ENCODE results near the gene GPATCH4.
"Not testable (repeated sequence)": the region's sequence is repeated elsewhere in the genome, so short reads cannot be mapped to it uniquely, and the experiment has no call there.

The GPATCH4 gene

GRCh38 chr1:156595016-156595415, 6.3 kb downstream of the GPATCH4 start:
- DNase-seq (ENCODE audit: low read depth): no peak

GRCh38 chr1:156594190-156594589, 7.1 kb downstream of the GPATCH4 start:
- no peak for DNase-seq (ENCODE audit: low read depth)

- no peak for DNase-seq (ENCODE audit: low read depth)
Observed at GRCh38 chr1:156593661-156593989, 7.7 kb downstream of the GPATCH4 start.

- DNase-seq (ENCODE audit: low read depth): no peak
Observed at GRCh38 chr1:156592910-156593660, 8.2 kb downstream of the GPATCH4 start.

DNA sequence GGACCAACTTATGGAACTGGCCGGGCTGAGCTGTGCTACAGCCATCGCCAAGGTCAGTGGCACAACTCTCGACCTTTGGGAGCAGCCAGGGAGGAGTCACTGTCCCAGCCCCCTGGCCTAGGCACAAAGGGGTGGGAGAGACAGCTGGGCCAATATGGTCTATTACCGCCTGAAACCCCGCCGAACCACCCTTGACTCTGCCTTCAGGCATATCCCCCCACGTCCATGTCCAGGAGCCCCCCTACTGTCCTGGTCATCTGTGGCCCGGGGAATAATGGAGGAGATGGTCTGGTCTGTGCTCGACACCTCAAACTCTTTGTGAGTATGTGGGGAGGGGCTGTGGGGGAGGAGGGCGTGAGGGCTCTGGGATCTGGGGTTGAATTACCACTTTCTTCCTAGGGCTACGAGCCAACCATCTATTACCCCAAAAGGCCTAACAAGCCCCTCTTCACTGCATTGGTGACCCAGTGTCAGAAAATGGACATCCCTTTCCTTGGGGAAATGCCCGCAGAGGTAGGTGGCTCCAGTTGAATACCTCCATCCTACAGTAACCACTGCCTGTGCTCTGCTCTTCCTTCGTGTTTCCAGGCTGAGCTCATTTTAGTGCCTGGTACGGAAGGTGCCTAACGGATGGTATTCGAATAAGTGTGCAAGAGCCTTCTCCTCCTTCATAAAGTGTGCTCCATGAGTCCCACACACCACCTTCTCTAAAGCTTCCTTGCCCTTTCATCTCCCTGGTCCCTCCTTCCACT, 8.9 kb downstream of the GPATCH4 start:
- no peak for DNase-seq (ENCODE audit: low read depth)

DNA sequence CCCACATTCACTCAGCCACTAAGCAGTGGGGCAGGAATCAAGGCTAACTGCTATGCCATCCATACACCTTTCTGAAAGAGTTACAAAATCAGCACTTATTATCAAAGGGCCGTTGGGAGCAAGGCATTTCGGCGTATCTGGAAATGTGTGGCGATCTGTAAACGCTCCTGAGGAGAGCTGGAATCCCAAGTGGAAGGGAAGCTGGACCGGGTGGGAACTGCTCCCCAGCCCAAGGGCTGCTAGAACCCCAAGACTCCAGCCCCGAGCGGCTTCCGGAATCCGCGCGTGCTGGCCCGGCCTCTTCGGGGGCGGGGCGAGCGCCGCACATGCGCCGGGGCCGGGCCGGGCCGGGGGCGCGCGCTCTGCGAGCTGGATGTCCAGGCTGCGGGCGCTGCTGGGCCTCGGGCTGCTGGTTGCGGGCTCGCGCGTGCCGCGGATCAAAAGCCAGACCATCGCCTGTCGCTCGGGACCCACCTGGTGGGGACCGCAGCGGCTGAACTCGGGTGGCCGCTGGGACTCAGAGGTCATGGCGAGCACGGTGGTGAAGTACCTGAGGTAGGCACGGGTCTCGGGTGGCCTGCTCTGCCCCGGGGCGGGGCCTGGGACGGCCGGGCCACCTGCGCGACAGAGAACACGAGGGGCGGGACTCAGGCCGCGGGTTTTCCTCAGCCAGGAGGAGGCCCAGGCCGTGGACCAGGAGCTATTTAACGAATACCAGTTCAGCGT, 9.7 kb downstream of the GPATCH4 start, which contains the start of gene NAXE:
NAXE (plus strand) TSS at position 345 of the 726 bp plus-strand sequence; CDS start at position 374, 29 bp downstream.
- DNase-seq (ENCODE audit: low read depth): peak; percentile 50

DNA sequence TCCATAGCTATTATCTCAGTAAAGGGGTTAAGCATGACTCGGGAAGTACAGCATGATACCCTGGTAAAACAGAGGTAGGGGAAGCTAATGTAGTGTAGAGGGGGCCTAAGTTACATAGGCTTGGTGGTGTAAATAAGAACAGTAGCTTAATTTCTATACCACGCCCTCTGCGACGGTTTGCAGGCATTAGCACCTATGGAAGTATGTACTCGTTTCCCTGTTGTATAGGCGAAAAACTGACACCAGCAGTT, 10.2 kb downstream of the GPATCH4 start:
- no peak for DNase-seq (ENCODE audit: low read depth)

DNA sequence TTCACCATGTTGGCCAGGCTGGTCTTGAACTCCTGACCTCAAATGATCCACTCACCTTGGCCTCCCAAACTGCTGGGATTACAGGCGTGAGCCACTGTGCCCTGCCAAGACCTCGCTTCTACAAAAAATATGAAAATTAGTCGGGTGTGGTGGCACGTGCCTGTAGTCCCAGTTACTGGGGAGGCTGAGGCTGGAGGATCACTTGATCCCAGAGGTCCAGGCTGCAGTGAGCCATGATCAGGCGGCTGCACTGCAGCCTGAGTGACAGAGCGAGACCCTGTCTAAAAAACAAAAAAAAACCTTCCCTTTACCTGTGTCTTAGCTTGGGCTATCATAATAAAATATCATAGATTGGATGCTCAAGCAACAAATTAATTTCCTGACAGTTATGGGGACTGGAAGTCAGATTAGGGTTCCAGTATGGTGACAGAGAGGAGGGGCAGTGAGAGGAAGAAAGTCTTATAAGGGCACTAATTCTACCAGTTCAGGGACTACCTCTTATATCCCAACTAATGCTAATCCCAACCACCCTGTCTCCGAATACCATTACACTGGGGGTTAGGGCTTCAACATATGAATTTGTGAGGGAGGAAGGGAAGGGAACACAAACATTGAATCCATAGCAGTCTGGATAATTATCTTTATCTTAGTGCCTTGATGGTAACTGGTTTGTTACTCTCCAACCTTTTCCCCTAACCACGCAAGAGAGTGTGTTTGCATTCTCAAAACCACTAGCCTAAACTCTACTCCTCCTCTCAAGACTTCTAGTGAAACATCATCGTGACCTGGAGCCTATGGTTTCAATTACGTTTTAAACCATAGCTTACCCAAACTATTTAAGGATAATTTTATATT, 10.7 kb downstream of the GPATCH4 start:
- no peak for DNase-seq (ENCODE audit: low read depth)

GRCh38 chr1:156589546-156589945, 11.7 kb downstream of the GPATCH4 start:
- DNase-seq (ENCODE audit: low read depth): no peak

DNA sequence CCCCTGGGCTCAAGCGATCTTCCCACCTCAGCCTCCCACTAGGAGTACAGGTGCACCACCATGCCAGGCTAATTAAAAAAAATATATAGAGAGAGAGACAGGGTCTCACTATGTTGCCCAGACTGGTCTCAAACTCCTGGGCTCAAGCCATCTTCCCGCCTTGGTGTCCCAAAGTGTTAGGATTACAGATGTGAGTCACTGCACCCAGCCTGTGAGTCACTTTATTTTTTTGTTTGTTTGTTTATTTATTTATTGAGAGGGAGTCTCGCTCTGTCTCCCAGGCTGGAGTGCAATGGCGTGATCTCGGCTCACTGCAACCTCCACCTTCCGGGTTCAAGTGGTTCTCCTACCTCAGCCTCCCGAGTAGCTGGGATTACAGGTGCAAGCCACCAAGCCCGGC, 13.4 kb downstream of the GPATCH4 start:
- not testable (repeated sequence) for DNase-seq (ENCODE audit: low read depth)

DNA sequence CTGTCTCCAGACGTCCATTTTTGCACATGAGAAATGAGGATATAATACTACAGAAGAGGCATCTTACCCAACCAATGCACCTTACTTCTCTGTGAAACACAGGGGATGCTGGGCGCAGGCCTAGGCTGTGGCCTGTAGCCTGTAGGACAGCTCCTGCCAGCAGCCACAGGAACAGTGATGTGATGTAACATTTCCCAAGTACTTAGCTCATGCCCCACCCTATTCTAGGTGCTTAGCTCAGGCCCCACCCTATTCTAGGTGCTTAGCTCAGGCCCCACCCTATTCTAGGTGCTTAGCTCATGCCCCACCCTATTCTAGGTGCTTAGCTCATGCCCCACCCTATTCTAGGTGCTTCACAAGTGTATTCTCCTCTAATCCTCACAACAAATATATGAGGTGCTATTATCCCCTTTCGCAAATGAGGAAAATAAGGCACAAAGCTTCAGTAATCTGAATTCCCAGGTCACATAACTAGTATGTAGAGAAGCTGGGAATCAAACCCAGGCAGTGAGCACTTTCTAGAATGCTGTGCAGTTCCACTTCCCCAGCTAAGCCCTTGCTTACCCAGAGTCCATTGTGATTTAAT, 14.3 kb downstream of the GPATCH4 start:
- DNase-seq (ENCODE audit: low read depth): no peak

DNA sequence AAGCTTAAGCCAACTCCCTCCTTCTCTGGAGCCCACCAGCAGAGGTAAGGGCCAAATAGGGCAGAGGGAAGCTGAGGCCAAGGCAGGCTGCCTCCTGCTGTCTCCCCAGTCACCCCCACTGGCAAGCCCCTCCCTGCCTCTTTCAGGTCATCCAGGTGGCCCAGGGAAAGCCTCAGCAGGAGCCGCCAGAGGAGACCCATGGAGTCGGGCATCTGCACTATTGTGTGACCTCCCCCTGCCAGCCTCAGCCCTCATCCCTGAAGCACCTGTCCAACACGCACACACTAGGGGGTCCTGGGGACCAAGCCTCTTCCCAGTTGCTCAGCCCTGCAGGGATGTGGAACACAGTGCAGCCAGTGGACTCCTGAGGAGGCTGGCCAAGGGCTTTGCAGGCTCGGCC, 15.0 kb downstream of the GPATCH4 start:
- DNase-seq (ENCODE audit: low read depth): no peak

DNA sequence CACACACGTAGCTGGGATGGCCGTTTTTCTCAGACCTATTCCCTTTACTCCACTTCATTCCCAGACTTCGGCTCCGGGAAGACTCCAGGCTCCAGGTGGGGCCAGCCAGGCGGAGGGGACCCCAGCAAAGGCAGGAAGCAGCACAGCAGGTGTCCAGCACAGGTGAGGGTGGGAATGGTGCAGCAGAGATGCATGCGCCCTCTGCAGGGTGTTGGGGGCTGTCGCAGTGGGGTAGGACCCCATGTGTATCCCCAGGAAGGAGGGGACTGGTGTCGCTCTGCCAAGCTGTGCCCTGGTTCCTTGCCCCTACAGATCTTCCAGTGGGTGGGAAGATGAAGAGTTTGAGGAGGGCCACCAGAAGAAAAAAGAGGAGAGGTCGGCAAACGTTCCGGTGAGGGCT, 16.5 kb downstream of the GPATCH4 start:
- no peak for DNase-seq (ENCODE audit: low read depth)

DNA sequence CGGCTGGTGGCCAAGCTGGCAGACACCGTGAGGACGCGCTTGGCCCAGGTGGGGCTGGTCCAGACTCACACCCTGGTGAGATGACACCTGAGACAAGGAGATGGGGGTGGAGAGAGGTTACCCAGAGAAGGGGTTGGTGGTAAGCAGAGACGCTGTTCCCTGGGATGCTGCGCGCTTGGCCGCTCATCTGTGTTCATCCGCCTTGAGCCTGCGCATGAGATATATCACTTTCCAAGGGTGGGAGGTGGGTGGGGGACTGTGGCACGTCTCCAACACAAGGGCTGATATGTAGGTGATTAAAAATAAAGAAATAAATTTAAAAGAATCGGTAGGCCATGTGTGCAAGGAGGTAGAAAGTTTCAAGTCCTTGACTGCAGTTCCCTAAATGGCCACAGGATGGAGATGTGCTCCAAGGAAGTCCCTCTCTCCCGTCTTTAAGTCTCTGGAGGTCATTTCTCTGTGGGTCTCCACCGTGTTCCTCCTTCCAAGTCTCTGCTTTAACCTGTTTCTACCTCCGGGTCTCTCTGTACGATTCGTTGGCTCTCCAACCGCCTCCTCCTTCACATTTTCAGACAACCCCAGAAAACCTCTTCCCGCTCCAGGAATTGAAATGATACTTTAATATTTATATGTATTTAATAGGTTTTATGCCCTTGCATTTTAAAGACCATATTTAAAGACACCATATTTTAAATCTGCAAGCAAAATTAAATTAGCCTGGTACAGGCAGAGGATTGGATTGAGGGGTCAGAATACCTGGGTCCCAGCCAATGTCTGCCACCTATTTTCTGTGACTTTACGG, 17.3 kb downstream of the GPATCH4 start:
- peak; percentile 35 for DNase-seq (ENCODE audit: low read depth)

GRCh38 chr1:156582388-156583017, 18.8 kb downstream of the GPATCH4 start:
- no peak for DNase-seq (ENCODE audit: low read depth)

- no peak for DNase-seq (ENCODE audit: low read depth)
Observed at GRCh38 chr1:156581661-156582387, 19.5 kb downstream of the GPATCH4 start.

- DNase-seq (ENCODE audit: low read depth): no peak
Observed at GRCh38 chr1:156579472-156579871, 21.8 kb downstream of the GPATCH4 start, which contains the start of gene TTC24. Gene TTC24 (plus strand): TSS chr1:156579723. CDS start chr1:156581365, 1,642 bp downstream.

DNA sequence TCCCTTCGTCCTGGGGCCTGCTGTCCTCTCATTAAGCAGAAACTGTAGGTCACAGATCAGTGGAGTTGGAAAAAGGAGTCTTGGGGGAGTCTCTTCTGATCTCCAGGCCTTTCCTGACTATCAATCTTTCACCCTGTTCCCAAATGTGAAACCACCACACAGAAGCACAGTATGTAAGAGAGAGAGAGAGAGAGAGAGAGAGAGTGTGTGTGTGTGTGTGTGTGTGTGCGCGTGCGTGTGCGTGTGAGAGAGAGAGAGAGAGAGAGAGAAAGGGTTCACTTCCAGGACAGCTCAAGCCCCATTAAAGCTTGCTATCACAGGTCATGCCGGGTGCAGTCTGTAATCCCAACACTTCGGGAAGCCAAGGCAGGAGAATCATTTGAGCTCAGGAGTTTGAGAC, 23.2 kb downstream of the GPATCH4 start:
- DNase-seq (ENCODE audit: low read depth): no peak

- DNase-seq (ENCODE audit: low read depth): no peak
Observed at GRCh38 chr1:156577550-156577949, 23.7 kb downstream of the GPATCH4 start.

Measured in T-helper 22 cell (primary cell).